Superior temporal gyrus (tissue), 1 donor: ENCODE measurements around the gene RMI1.
"Not testable (repeated sequence)": the region's sequence is repeated elsewhere in the genome, so short reads cannot be mapped to it uniquely, and the experiment has no call there.

Source experiments
- DNase-seq: peaks from one replicate; pipeline ENCODE4 v3.0.0-alpha.2; 2016; ENCODE audit errors: extremely low spot score

Gene RMI1

DNA sequence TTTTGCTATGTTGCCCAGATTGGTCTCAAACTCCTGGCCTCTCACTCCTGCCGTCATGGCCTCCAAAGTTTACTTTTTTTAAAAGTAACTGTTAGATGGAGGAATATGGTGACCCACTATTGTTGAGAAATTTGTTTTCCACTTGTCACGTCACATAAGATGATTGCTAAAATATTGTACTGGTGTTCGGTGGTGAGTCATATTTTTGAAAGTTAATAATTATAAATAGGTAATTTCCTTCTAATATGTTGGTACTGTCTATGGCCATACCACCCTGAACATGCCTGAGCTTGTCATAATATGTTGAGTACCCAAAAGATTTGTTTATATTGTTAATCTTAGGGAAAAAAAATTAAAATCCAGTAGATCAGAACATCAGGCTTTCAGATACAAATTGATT is 22.6 kb downstream of the RMI1 start:
- no peak for DNase-seq

DNA sequence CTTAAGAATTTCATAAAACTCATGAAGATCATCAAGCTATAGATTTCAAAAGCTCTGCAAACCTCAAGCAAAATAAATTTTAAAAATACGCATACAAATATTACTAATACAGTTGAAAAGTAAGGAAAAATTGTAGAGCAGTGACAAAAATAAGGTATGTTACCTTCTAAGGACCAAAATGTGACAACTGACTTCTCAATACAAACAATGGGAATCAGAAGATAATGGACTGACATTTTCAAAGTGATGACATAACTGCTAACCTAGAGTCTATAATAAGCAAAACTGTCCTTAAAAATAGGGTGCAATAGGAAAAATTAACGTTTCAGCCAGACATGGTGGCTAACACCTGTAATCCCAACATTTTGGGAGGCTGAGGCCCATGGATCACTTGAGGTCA is 27.1 kb downstream of the RMI1 start:
- no peak for DNase-seq

DNA sequence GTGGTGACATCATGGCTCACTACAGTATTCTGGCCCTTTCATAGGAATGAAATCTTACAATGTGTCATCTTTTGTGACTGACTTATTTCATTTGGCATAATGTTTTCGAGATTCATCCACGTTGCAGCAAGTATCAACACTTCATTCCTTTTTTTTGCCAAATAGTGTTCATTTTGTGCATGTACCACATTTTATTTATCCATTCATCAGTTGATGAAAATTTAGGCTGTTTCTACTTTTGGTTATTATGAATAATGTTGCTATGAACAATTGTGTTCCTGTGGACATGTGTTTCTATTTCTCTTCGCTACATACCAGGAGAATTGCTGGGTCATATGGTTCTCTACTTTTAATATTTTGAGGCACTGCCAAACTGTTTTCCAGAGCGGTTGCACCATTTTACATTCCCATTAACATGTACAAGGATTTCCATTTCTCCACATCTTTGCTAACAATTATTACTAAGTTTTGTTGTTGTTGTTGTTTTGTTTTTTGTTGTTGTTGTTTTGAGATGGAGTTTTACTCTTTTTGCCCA is 43.5 kb downstream of the RMI1 start:
- no peak for DNase-seq

DNA sequence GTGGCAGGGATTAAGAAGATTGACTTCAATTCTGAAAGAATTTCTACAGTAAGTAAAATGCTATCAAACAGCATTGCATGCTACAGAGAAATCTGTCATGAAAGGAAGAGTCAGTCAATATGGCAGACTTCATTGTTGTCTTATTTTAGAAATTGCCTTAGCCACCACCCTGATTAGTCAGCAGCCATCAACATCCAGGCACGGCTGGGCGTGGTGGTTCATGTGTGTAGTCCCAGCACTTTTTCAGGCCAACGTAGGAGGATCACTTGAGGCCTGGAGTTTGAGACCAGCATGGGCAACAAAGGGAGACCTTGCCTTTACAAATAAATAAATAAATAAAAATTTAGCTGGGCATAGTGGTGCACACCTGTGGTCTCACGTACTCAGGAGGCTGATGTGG is 46.6 kb downstream of the RMI1 start:
- no peak for DNase-seq

DNA sequence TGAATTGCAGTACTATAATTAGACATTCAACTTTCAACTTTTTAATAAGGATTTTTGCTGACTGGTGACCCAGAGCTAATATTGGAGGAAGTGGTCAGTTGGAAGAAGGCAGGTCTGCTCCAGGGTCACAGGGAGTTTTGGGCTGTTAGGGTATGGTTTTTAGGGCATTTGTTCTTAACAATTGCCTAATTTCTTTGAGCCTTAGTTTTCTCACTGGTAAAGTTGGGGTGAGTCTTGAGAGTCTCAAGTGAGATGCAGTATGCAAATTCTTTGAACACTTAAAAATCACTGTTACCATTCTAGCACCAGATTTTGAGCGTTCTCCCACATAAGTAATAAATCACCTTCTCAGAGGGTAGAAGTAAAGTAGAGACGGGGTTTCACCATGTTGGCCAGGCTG is 50.9 kb downstream of the RMI1 start:
- DNase-seq, result no peak

DNA sequence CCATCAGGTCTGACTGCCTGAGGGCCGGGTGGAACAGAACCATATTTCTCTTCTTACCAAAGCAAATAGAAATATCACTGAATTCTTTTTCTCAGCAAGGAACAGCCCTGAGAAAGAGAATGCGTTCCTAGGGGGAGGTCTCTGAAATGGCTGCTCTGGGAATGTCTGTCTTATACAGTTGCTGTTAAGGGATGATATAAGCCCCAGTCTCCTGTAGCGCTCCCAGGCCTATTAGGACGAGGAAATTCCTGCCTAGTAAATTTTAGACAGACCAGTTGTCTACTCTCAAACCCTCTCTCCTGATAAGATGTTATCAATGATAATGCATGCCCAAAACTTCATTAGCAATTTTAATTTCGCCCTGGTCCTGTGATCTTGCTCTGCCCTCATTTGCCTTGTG is 61.3 kb downstream of the RMI1 start:
- DNase-seq, result not testable (repeated sequence)

DNA sequence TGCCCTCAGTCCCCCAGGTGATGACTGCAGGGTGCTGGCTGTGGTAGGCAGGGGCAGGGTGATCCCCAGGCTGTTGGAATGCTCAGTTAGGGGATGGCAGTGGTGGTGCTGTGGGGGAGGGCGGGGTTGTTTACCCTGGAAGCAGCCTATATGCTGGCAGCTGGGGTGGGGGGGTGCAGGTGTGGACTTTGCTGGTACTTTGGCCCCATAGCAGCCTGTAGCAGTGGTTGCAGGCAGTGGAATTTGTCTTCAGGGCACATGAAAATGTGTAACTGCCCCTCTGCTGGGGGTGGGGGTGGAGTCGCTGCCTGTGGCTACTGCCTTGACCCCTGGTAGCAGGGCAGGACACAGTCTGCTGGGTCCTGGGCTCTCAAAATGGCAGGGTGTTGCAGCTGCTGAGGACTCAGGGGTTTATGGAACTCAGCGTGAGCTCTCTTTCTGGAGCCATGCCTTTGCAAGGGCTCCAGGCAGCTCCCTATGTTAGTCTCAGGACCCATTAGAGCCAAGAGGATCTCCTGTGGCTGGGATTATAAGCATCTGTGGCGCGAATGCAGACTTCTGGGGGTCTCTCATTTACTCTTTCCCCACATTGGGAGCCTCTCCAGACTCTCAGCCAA is 65.0 kb downstream of the RMI1 start:
- no peak for DNase-seq
